Right lobe of liver (tissue), 4 donors: ENCODE results near the gene TRIM2.

Source experiments
- CTCF ChIP-seq, 4 donors: fragments of 200-600 bp in 3 of 4; fragments of 450-650 bp in 1 of 4; IDR thresholded peaks; one replicate each; pipeline versions ENCODE4 v1.5.1 to v1.8.0; 2016 to 2022; ENCODE audit warnings: antibody characterized with exemption in 4 of 4, mild to moderate bottlenecking in 2 of 4
- POLR2A ChIP-seq: fragments of 450-650 bp; IDR thresholded peaks from one replicate; pipeline ENCODE4 v1.6.1; 2017; ENCODE audit warnings: antibody characterized with exemption, mild to moderate bottlenecking
- donor health status: DM: no; HTN: no; CAD: no.
- donor health status: DM: no; HTN: no; CAD: no.
- donor health status: DM: no; HTN: yes; CAD: no.

GRCh38 chr4:153181293-153181692 is 22.9 kb upstream of the TRIM2 start:
- no peak for TF ChIP-seq CTCF (IDR thresholded peaks at IDR 0.05)
- no peak for TF ChIP-seq POLR2A
